Measurements from ENCODE around the gene RRM1. TPM values are rescaled to one million over a fixed set of nuclear protein-coding genes. Genes with fewer than 3 reads are reported as not detected.

The RRM1 gene
- polyA plus RNA-seq, 1 donor (not counting 4 experiments of a cell fraction or from before 2014, with no cell fraction given): 65.6 TPM

- Histone ChIP-seq H3K9me1 (ENCODE audit: control insufficient read depth, extremely low read depth, insufficient read depth, low read length) (no peaks in the 10 kb centered on the region), H3K4me3 (ENCODE audit: control insufficient read depth in 2 of 3, extremely low read depth in 1 of 3, insufficient read depth in 2 of 3, low read depth in 1 of 3, low read length in 3 of 3) (no peak overlapping the region), H3K27me3 (ENCODE audit: control insufficient read depth, extremely low read depth, insufficient read depth, low read length) (no peaks in the 10 kb centered on the region), H2AFZ (ENCODE audit: control insufficient read depth, low read length) (no peak overlapping the region), H3K4me2 (ENCODE audit: control insufficient read depth, extremely low read depth, insufficient read depth, low read depth, low read length) (no peak overlapping the region), H3K9ac (ENCODE audit: control insufficient read depth, extremely low read depth, insufficient read depth, low read length) (no peak overlapping the region), H3K9me3 (ENCODE audit: control insufficient read depth, low read depth, low read length) (no peaks in the 10 kb centered on the region), H3K79me2 (ENCODE audit: control insufficient read depth, insufficient read depth, low read length) (no peaks in the 10 kb centered on the region), H3K4me1 (ENCODE audit: control insufficient read depth, extremely low read depth, insufficient read depth, low read length) (peaks cover under 1% of the 10 kb centered on the region), H3K27ac (ENCODE audit: control insufficient read depth, insufficient read depth, low read length) (no peak overlapping the region), H3K36me3 (ENCODE audit: control insufficient read depth in 2 of 2, extremely low read depth in 1 of 2, insufficient read depth in 2 of 2, low read length in 2 of 2) (peaks cover 0 to 5% of the 10 kb centered on the region in 2 experiments), H4K20me1 (ENCODE audit: control insufficient read depth, extremely low read depth, insufficient read depth, low read length) (no peaks in the 10 kb centered on the region)
- DNase-seq (ENCODE audit: low read depth, low spot score) (no peak), FAIRE-seq (no peak)
- dilution Hi-C loops (cut with MboI; ENCODE audit: extremely low pct_ligation_motif_present, low sequenced_read_pairs): loop anchor here (25.0 kb wide), 2 partner anchors 107 to 207 kb away; partner anchors contain the start of gene STIM1
- no peak for TF ChIP-seq CTCF (optimal IDR thresholded peaks at IDR 0.05 in 1 of 3, IDR thresholded peaks at IDR 0.05 in 1 of 3, conservative IDR thresholded peaks at IDR 0.05 in 1 of 3; ENCODE audit: extremely low read depth in 1 of 3, insufficient read depth in 2 of 3, low read length in 3 of 3)
- no peak for TF ChIP-seq EZH2 (IDR thresholded peaks at IDR 0.05; ENCODE audit: low read length)
These were observed 25.6 kb upstream of the RRM1 start for GRCh38 chr11:4068962-4069361.

- no peaks in the 10 kb centered on the region for H4K20me1 ChIP-seq (ENCODE audit: control insufficient read depth, extremely low read depth, insufficient read depth, low read length)
- DNase-seq (ENCODE audit: low read depth, low spot score) (no peak), FAIRE-seq (no peak)
- H3K4me1 ChIP-seq (ENCODE audit: control insufficient read depth, extremely low read depth, insufficient read depth, low read length): peaks cover 8% of the 10 kb centered on the region
- H3K4me2 ChIP-seq (ENCODE audit: control insufficient read depth, extremely low read depth, insufficient read depth, low read depth, low read length): no peak overlapping the region
- no peaks in the 10 kb centered on the region for H3K27me3 ChIP-seq (ENCODE audit: control insufficient read depth, extremely low read depth, insufficient read depth, low read length)
- H3K9me1 ChIP-seq (ENCODE audit: control insufficient read depth, extremely low read depth, insufficient read depth, low read length): no peaks in the 10 kb centered on the region
- H3K9me3 ChIP-seq (ENCODE audit: control insufficient read depth, low read depth, low read length): no peaks in the 10 kb centered on the region
- dilution Hi-C loops (cut with MboI; ENCODE audit: extremely low pct_ligation_motif_present, low sequenced_read_pairs): loop anchor here (25.0 kb wide), 2 partner anchors 109 to 209 kb away; partner anchors contain the start of gene STIM1
- H3K4me3 ChIP-seq (ENCODE audit: control insufficient read depth in 2 of 3, extremely low read depth in 1 of 3, insufficient read depth in 2 of 3, low read depth in 1 of 3, low read length in 3 of 3): no peak overlapping the region
- no peak overlapping the region for H2AFZ ChIP-seq (ENCODE audit: control insufficient read depth, low read length)
- no peaks in the 10 kb centered on the region for H3K79me2 ChIP-seq (ENCODE audit: control insufficient read depth, insufficient read depth, low read length)
- TF ChIP-seq CTCF (optimal IDR thresholded peaks at IDR 0.05 in 1 of 3, IDR thresholded peaks at IDR 0.05 in 1 of 3, conservative IDR thresholded peaks at IDR 0.05 in 1 of 3; ENCODE audit: extremely low read depth in 1 of 3, insufficient read depth in 2 of 3, low read length in 3 of 3) (no peak), EZH2 (IDR thresholded peaks at IDR 0.05; ENCODE audit: low read length) (no peak)
- H3K36me3 ChIP-seq (ENCODE audit: control insufficient read depth in 2 of 2, extremely low read depth in 1 of 2, insufficient read depth in 2 of 2, low read length in 2 of 2): peaks cover 0 to 5% of the 10 kb centered on the region in 2 experiments
- H3K27ac ChIP-seq (ENCODE audit: control insufficient read depth, insufficient read depth, low read length): no peak overlapping the region
- no peak overlapping the region for H3K9ac ChIP-seq (ENCODE audit: control insufficient read depth, extremely low read depth, insufficient read depth, low read length)
These were observed 23.3 kb upstream of the RRM1 start for GRCh38 chr11:4071325-4071724.

All from keratinocyte (primary cell).